Stimulated activated CD4-positive, alpha-beta T cell treated with anti-CD3 and anti-CD28 coated beads, Interleukin-12 subunit alpha, Interleukin-12 subunit beta, amount 100 ng/mL, for 48 hours (primary cell): ENCODE measurements around the gene FOXL1.

Experiments used
- DNase-seq, 3 donors: peaks; one replicate each; pipeline ENCODE4 v3.0.0-alpha.2; 2020; ENCODE audit warnings: low read depth in 2 of 3, low spot score in 1 of 3

FOXL1 gene

DNA sequence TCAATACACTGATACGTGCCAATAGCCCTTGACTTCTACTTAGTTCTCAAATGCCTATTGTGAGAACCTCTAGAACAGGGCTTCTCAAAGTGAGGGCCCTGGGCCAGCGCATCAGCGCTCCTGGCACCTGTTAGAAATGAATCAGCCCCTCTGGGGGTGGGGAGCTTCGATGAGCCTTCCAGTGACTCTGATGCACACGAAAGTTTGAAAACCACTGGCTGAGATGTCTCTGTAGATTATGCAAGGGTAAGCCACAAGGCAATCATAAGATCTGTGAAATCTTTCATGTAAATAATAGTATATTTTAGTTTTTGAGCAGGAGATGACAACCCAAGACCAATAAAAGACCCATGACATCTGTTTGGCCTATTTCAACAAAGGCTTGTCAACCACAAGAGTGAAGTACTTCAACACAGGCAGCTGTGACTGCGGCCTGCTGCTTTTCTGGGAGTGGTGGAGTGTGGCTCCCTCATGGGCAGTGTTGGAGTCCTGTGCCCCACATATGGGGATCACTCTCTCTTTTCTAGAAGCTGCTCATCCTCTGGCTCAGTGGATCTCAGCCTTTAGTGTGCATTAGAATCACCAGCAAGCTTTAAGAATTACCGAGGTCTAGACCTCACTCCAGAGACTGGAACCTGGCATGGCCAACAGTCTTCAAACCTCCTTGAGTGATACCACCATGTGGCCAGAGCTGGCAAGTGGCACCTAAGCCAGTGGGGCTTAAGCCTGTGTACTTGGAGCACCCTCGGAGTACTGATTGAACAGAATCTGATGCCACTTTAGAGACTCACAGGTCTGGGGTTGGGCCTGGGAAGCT, 29.1 kb upstream of the FOXL1 start:
- DNase-seq = no peak

DNA sequence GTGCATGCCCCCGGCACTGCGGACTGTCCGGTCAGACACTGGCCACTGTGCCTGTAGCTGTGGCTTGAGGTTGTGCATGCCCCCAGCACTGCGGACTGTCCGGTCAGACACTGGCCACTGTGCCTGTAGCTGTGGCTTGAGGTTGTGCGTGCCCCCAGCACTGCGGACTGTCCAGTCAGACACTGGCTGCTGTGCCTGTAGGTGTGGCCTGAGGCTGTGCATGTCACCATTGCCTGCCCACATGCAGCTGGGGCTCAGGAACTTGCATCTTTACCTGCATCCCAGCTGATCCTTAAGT, 28.5 kb upstream of the FOXL1 start:
- DNase-seq = no peak

DNA sequence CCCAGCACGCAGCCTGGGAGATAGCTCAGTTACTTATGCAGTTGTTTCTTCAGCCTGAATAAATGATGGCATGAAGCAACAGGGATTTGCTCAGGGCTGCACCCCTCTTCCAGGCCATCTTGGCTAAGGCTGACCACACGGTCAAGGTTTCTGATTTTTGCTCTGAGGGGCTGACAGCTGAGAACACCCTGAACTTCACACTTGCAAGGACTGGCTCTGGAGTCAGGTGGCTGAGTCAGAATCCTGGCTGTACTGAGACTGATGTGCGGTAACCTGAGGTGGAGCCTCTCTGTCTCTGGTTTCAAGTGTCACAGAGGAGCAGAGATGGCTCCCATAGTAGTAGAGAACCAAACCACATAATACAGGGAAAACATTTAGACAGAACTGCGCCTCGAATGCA, 28.1 kb upstream of the FOXL1 start:
- DNase-seq = no peak

DNA sequence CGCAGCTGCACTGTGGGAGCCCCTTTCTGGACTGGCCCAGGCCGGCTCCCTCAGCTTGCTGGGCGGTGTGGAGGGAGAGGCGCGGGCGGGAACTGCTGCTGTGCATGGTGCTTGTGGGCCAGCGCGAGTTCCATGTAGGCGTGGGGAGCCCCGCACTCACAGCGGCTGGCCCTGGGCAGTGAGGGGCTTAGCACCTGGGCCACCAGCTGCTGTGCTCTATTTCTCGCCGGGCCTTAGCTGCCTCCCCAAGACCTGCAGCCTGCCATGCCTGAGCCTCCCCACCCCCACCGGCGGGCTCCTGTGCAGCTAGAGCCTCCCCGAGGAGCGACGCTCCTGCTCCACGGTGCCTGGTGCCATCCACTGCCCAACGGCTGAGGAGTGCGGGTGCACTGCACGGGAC, 25.0 kb upstream of the FOXL1 start:
- no peak for DNase-seq

DNA sequence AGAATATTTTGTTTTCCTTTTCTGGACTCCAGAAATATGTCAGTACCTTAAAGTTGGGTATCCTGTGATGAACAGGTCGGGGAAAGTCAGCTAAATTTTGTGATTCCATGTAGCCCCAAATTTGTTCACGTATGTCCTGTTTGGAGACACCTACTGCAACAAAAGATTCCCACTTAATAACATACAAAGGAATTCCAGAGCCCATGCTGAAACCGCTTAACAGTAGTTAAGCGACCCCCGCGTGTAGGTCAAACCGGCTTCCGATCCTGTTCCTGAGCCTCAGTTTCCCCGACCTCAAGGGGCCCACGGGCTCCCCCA, 23.8 kb upstream of the FOXL1 start:
- DNase-seq = no peak

DNA sequence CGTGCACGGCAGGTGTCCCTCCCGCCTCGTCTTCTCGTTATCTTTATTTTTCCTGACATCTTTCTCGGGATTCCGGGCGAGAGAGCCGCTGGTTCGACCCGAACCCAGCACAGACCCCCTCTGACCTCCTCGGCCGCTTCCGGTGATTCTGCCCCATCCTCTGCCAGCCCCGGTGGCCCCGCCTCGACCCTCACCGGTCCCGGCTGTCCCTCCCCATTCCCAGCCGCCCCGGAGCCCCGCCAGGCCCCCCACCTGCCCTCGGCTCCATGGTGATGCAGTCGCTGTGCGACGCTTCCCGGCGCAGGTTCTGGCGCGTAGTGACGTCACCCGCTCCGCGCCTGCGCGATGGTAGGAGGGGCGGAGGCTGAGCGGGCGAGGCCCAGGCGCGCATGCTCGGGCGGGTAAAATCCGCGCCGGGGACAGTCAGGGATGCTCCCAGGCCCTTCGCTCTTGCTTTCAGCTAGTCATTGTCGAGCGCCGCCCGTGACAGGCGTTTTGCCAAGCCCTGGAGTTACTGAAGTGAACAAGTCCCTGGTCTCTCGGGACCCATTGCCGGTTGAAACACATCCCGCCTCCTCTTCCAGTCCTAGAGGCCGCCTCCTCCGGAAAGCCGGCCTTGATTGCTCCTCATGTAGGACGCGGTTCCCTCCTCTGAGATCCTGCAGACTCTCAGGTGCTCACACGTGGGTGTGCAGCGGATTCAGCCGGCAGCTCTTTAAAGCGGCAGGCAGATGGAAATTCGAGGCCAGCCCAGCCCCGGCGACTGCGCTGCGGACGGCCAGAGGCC, 23.2 kb upstream of the FOXL1 start, which contains the start of gene MTHFSD:
Gene MTHFSD, minus strand, starts transcription at position 319 of the 787 bp plus-strand sequence. Its CDS starts 51 bp downstream, at position 268.
- DNase-seq = peak; percentile 92 to 95 (median 92)

DNA sequence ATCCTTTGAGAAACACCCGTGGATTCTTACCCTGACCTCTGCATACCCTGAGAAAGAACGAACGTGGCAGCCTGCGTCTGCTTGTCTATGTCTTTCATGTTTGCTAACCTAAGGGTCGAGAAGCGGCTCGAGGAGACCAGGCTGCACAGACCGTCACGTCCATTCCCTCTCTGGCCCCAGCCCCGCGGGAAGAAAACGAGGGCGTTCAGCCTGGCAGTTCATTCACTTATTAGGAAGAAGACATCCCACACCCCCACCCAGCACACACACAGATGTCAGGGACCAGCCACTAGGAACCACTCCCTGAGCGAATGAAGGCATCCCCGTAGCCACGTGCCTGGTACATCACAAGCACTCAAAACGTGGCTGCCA, 22.7 kb upstream of the FOXL1 start:
- DNase-seq = no peak

DNA sequence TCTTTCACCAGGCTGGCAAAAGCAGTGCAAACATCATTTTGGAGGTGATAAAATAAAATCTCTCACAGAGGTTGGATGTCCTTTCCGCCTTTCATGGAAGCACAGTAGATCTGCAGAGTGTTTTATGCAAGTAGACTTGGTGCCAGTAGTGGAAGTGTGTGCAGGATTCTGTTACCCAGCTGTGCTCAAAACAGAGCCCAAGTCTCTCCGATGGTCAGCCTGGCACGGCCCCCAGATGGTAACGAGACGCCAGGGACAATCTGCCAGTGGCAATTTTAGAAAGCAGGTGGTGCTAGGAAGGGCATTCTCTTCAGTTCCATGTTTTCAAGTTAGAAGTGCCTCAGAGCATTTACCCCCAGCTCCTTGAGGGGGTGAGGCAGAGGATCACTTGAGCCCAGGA, 21.8 kb upstream of the FOXL1 start:
- DNase-seq = no peak

DNA sequence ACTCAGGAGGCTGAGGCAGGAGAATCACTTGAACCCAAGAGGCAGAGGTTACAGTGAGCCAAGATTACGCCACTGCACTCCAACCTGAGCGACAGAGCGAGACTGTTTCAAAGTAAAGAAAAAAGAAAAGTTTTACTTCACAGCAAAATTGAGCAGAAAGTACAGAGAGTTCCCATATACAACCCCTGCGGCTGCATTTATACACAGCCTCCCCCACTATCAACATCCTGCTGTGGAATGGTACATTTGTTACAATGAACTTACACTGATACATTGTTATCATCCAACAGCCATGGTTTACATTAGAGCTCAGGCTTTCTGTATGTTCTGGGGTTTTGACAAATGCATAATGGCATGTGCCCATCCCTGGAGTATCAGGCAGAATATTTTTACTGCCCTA, 20.8 kb upstream of the FOXL1 start:
- no peak for DNase-seq

DNA sequence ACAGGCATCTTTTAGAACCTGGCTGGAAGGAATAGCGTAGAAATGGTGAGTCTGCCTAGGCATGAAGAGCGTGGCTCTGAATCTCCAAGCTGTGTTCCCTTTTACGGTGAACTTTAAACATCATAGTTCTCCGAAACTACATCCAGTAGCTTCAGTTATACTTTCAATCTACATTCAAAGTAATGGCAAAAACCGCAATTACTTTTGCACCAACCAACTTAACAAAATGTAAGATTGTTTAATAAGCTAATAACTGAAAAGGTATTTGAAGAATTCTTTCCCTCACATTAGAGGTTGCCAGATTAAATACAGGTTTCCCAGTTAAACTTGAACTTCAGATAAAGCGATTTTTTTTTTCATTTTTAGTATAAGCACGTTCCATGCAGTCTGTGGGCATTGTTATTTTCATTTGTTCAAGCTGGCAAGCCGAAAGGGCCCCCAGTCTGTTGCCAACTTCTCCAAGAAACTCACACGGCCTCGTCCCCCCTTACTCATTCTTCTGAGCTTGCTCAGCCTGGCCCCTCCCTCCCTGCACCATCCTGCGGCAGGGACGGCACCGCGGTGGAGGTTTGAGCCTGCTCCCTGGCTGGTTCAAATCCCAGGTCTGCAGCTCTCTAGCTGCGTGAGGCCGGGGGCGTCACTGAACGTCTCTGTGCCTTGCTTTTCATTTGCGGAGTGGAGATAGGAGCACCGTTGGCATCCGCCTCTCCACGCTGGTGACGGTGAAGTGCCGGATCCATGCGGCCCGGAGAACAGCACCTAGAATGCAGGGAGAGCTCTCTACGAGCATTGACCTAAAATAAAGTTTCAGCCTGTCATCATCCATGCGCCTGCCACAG, 19.8 kb upstream of the FOXL1 start:
- DNase-seq = no peak

DNA sequence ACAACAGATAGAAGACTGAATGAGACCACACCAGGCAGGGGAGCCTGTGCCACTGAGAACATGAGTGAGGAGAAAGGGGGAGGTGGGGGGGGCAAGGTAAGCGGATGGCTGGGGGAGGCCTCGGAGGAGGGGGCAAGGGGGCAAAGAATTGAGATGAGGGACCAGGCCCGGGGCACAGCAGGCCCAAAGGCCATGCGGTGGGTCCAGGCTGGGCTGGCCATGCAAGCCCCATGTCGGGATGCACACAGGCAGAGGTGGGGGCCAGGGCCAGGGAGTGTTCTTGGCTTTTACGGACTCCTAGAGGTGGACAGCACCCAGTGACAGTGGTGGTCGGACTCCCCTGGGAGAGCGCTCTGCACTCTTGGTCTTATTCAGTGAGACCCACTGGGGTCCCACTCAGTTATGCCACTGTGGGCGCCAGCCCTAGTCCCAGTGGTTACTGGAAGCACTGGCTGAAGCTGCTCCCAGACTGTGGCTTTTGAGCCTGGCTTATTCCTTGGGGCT, 18.5 kb upstream of the FOXL1 start:
- no peak for DNase-seq

DNA sequence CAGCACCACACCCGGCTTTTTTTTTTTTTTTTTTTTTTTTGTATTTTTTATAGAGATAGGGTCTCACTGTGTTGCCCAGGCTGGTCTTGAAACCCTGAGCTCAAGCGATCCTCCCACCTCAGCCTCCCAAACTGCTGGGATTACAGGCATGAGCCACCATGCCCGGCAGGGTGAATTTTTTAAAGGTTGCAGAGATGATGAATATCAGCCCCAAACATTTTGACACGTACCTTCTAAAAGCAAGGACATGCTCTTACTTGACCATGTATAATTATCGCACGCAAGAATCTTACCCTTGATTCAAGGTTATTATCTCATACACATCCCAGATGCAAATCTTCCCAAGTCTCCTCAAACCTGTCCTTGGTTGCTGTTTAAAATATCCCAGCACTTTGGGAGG, 16.0 kb upstream of the FOXL1 start:
- no peak for DNase-seq

DNA sequence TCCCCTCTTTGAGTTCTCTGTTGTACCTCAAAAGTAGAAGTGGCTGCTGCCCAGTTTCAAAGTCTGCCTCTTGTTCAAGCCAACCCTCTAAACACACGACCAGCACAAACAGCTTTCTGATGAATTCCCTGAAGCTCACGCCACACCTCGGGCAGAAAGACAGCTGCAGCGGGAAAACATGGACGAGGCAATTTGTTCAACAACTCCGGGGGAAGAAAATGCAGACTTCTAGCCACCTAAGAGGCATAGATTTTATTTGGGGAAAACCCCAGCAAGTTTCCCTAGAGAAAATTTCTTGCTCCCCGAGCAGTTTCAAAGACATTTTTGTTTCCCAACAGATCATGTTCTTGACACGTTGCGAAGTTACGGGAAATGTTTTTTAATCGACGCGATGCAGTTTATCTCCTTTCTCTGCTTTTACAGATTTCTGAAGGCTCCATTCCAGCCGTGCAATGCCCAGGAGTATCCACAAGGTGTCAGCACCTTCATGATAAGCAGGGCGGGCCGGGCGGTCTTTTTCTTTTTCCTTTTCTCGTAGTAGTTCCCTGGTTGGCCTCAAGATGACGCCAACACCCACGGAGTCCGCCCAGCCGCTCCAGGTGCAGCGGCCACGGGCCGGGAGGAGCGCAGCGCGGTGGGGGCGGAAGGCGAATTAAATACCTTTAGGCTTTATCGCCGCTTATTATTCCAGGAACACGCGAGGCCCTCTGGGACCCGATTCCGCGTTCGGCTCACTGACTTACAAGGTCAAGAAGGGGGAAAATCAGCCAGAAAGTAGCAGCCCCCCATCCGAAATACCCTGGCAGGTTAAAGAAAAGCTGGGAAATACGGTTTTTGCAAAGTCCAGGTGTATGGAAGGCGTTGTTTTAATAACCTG, 14.6 kb upstream of the FOXL1 start:
- peak; percentile 80 to 93 (median 82) for DNase-seq

DNA sequence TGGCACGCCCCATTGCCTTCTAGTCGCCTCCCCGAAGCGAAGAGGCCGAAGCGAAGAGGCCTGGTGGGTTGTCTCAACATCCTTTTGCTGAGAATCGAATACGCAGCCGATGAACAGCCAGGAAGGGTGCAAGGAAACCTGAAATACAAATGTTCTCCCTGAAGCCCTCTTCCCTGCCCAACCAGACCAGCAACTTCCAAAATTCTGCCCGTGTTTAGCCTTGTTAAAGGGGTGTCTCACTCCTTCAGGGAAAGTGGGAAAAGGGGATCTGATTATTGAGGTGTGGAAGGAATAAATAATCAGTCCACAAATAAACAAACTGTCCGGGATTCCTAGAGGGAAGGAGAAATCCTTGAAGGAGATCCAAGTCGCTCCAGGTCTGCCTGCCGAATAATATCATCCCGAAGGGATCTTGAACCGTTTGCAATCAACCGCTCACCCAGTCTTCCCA, 13.1 kb upstream of the FOXL1 start:
- DNase-seq = no peak

DNA sequence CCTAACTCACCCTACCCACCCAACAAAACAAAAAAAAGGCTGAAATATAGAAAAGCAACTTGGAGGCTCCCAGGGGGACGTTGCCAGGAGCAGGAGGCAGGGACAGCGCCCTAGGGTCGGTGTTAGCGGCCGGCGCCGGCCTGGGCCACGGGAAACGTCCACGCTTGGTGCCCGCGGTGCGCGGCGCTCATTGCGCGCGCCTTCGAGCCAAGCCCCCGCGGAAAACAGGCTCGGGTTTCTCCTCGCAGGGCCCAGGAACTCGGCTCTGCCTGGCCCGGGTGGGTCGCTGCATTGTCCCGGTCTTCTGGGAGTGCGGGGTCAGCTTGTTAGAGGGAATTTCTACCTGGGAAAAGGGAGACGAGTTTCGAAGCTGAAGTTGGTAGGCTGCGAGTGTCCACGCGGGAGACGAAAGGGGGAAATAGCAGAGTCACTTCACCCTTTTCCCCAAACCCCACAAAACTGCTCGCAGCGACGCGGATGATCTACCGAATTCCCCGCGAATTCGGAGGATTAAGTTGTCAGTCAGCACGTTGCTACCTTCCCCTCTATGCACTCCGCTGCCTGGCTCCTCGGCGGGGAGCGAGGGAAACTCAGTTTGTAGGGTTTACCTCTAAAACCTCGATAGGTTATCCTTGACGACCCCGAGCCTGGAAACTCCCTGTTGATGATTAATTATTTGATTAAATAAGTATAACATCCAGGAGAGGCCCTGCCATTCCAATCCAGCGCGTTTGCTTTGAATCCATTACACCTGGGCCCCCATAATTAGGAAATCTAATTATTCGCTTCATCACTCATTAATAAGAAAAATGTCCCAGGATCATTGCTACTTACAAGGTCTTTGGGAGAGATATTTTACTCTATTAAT, 12.5 kb upstream of the FOXL1 start:
- DNase-seq = no peak

DNA sequence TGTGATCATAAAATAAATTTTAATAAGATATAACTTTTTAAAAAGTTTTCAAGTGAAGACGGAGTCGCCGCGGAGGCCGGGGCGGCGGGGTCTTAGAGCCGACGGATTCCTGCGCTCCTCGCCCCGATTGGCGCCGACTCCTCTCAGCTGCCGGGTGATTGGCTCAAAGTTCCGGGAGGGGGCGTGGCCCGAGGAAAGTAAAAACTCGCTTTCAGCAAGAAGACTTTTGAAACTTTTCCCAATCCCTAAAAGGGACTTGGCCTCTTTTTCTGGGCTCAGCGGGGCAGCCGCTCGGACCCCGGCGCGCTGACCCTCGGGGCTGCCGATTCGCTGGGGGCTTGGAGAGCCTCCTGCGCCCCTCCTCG, 11.8 kb upstream of the FOXL1 start, which contains the start of gene FOXC2:
Gene FOXC2, plus strand, starts transcription at position 229 of the 365 bp plus-strand sequence. CDS start 507 bp downstream, outside the sequence.
- peak; percentile 34 to 38 (median 35) for DNase-seq

DNA sequence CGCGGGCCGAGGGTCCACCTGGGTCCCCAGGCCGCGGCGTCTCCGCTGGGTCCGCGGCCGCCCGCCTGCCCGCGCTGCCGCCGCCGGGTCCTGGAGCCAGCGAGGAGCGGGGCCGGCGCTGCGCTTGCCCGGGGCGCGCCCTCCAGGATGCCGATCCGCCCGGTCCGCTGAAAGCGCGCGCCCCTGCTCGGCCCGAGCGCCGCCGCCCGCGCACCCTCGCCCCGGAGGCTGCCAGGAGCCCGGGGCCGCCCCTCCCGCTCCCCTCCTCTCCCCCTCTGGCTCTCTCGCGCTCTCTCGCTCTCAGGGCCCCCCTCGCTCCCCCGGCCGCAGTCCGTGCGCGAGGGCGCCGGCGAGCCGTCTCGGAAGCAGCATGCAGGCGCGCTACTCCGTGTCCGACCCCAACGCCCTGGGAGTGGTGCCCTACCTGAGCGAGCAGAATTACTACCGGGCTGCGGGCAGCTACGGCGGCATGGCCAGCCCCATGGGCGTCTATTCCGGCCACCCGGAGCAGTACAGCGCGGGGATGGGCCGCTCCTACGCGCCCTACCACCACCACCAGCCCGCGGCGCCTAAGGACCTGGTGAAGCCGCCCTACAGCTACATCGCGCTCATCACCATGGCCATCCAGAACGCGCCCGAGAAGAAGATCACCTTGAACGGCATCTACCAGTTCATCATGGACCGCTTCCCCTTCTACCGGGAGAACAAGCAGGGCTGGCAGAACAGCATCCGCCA, 11.2 kb upstream of the FOXL1 start:
- no peak for DNase-seq

DNA sequence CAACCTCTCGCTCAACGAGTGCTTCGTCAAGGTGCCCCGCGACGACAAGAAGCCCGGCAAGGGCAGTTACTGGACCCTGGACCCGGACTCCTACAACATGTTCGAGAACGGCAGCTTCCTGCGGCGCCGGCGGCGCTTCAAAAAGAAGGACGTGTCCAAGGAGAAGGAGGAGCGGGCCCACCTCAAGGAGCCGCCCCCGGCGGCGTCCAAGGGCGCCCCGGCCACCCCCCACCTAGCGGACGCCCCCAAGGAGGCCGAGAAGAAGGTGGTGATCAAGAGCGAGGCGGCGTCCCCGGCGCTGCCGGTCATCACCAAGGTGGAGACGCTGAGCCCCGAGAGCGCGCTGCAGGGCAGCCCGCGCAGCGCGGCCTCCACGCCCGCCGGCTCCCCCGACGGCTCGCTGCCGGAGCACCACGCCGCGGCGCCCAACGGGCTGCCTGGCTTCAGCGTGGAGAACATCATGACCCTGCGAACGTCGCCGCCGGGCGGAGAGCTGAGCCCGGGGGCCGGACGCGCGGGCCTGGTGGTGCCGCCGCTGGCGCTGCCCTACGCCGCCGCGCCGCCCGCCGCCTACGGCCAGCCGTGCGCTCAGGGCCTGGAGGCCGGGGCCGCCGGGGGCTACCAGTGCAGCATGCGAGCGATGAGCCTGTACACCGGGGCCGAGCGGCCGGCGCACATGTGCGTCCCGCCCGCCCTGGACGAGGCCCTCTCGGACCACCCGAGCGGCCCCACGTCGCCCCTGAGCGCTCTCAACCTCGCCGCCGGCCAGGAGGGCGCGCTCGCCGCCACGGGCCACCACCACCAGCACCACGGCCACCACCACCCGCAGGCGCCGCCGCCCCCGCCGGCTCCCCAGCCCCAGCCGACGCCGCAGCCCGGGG, 10.4 kb upstream of the FOXL1 start:
- no peak for DNase-seq
